A549 (cell line): Measurements from ENCODE around the gene ACTG2. TPM values are rescaled to one million over a fixed set of nuclear protein-coding genes. Genes with fewer than 3 reads are reported as not detected.
A peak's percentile ranks its signal among the peaks of the same experiment; 100 is the strongest.

Experiments
- ATAC-seq, 2 experiments: fragments of 200-7000 bp in 1 of 2; fragments of >200 bp in 1 of 2; cut with Nextera tagmentation in 1 of 2; cut with Tn5 transposase in 1 of 2; 3 replicates each; pipeline versions ENCODE4 v1.8.0 to v1.9.1; 2018 to 2020; ENCODE audit warnings: mild to moderate bottlenecking in 1 of 2, moderate library complexity in 1 of 2
- CTCF ChIA-PET: fragments of 300-600 bp; sonication (Branson Sonifier 250); formaldehyde crosslinking; extraction: SDS; loops from one replicate; lab custom pipeline; 2021; ENCODE audit warnings: antibody characterized with exemption, inconsistent platforms; lab: Yijun Ruan, JAX
- POLR2A ChIA-PET: fragments of 350-600 bp; formaldehyde crosslinking; extraction: SDS; loops from one replicate; lab custom pipeline; 2021; ENCODE audit warnings: antibody characterized with exemption, inconsistent platforms; lab: Yijun Ruan, JAX
- DNase-seq, 2 experiments: peaks; one replicate each; pipeline versions ENCODE4 v3.0.0 to v3.0.0-alpha.2; 2011 to 2016; ENCODE audit warnings: low read depth in 1 of 2, low spot score in 1 of 2
- FAIRE-seq: peaks from 2 replicates; lab custom pipeline; 2011; peaks lifted over from hg19 to GRCh38; lab: Jason Lieb, UNC
- H3K27ac ChIP-seq, 2 experiments: fragments of >200 bp; sonication (Bioruptor Twin); formaldehyde crosslinking; 3 replicates each; pipeline ENCODE4 v1.5.1; 2016 to 2017
- H3K4me1 ChIP-seq: fragments of >200 bp; sonication (Bioruptor Twin); formaldehyde crosslinking; 3 replicates; pipeline ENCODE4 v1.6.1; 2016
- H3K4me2 ChIP-seq: fragments of >200 bp; sonication (Bioruptor Twin); formaldehyde crosslinking; 3 replicates; pipeline ENCODE4 v1.6.1; 2016
- H3K4me3 ChIP-seq: fragments of >200 bp; sonication (Bioruptor Twin); formaldehyde crosslinking; 3 replicates; pipeline ENCODE4 v1.5.1; 2016
- H3K9me3 ChIP-seq: fragments of >200 bp; sonication (Bioruptor Twin); formaldehyde crosslinking; 3 replicates; pipeline ENCODE4 v1.6.1; 2016
- BHLHE40 ChIP-seq: IDR thresholded peaks from 2 replicates; pipeline ENCODE4 v1.6.1; 2012; ENCODE audit warnings: low read depth, low read length, inconsistent platforms
- CHD2 ChIP-seq: fragments of 150-350 bp; IDR thresholded peaks from 2 replicates; pipeline ENCODE4 v1.6.1; 2014; ENCODE audit warnings: low read length; ENCODE audit not compliant: partially characterized antibody
- ESRRA ChIP-seq: fragments of 150-350 bp; IDR thresholded peaks from 2 replicates; pipeline ENCODE4 v1.6.1; 2014; ENCODE audit warnings: mild to moderate bottlenecking, low read length, borderline replicate concordance
- FOSL2 ChIP-seq, 2 experiments: fragments of 450-650 bp in 1 of 2; fragments of >200 bp in 1 of 2; sonication (Bioruptor Twin) in 1 of 2; formaldehyde crosslinking; IDR thresholded peaks; 2 replicates each; pipeline versions ENCODE4 v1.5.0 to v1.6.1; 2016 to 2020; ENCODE audit warnings: mild to moderate bottlenecking in 1 of 2, moderate library complexity in 1 of 2
- FOXS1 ChIP-seq: fragments of 250-450 bp; sonication (Bioruptor Pico); IDR thresholded peaks from 2 replicates; pipeline ENCODE4 v1.5.0; 2020; ENCODE audit warnings: mild to moderate bottlenecking, moderate library complexity
- GATA3 ChIP-seq: IDR thresholded peaks from 2 replicates; pipeline ENCODE4 v1.6.1; 2012; ENCODE audit warnings: borderline replicate concordance
- HOXA7 ChIP-seq: fragments of 250-450 bp; sonication (Bioruptor Pico); IDR thresholded peaks from 2 replicates; pipeline ENCODE4 v1.5.0; 2020; ENCODE audit warnings: mild to moderate bottlenecking, moderate library complexity
- JUN ChIP-seq, 2 experiments: fragments of >200 bp; sonication (Bioruptor Twin); formaldehyde crosslinking; IDR thresholded peaks; 2 replicates in 1 of 2; 3 replicates in 1 of 2; pipeline ENCODE4 v1.6.1; 2016 to 2017
- KDM1A ChIP-seq: fragments of 200-600 bp; sonication (generic); IDR thresholded peaks from 2 replicates; pipeline ENCODE4 v1.6.1; 2016; ENCODE audit warnings: low read depth, mild to moderate bottlenecking
- KDM5A ChIP-seq: fragments of 200-600 bp; sonication (generic); IDR thresholded peaks from 2 replicates; pipeline ENCODE4 v1.6.1; 2016; ENCODE audit warnings: antibody characterized with exemption, mild to moderate bottlenecking
- MAFK ChIP-seq: fragments of 450-650 bp; IDR thresholded peaks from 2 replicates; pipeline ENCODE4 v1.6.1; 2014; ENCODE audit not compliant: partially characterized antibody
- MAZ ChIP-seq: fragments of 150-350 bp; IDR thresholded peaks from 2 replicates; pipeline ENCODE4 v1.6.1; 2014; ENCODE audit warnings: antibody characterized with exemption, low read depth, low read length, borderline replicate concordance
- NPAS2 ChIP-seq: fragments of 250-450 bp; sonication (Bioruptor Pico); IDR thresholded peaks from 2 replicates; pipeline ENCODE4 v1.8.0; 2022; ENCODE audit warnings: mild to moderate bottlenecking, moderate library complexity, borderline replicate concordance
- RAD21 ChIP-seq, 2 experiments: fragments of >200 bp in 1 of 2; sonication (Bioruptor Twin) in 1 of 2; formaldehyde crosslinking in 1 of 2; IDR thresholded peaks in 1 of 2; conservative IDR thresholded peaks in 1 of 2; 2 replicates in 1 of 2; 3 replicates in 1 of 2; pipeline ENCODE4 v1.6.1; 2012 to 2018; ENCODE audit warnings: inconsistent platforms in 1 of 2
- RARB ChIP-seq: fragments of 250-450 bp; sonication (Bioruptor Pico); IDR thresholded peaks from 2 replicates; pipeline ENCODE4 v1.8.0; 2021; ENCODE audit warnings: mild to moderate bottlenecking, moderate library complexity
- RCOR1 ChIP-seq: fragments of 150-350 bp; IDR thresholded peaks from 2 replicates; pipeline ENCODE4 v1.6.1; 2014; ENCODE audit warnings: antibody characterized with exemption, low read length, low read depth
- RNF2 ChIP-seq: fragments of 200-600 bp; sonication (generic); IDR thresholded peaks from 2 replicates; pipeline ENCODE4 v1.6.1; 2016; ENCODE audit warnings: low read depth, mild to moderate bottlenecking, antibody characterized with exemption, moderate library complexity, borderline replicate concordance
- WGBS: methylation state at CpG from one replicate; pipeline ENCODE4 v1.1.6; 2017; ENCODE audit errors: missing lambda C conversion rate; 5-methylcytosine and 5-hydroxymethylcytosine counted together
- polyA plus RNA-seq, 4 experiments: library from polyadenylated mRNA; depleted of rRNA in 3 of 4; stranded (reverse); fragments of >200 nt; fragmentation: RNase III in 1 of 4; extraction: RNeasy Plus Mini Kit Qiagen cat#74134 plus additional on column Dnase treatment in 1 of 4; gene quantifications; 2 replicates in 3 of 4; 3 replicates in 1 of 4; pipeline ENCODE4 v1.2.3, GENCODE V29; 2011 to 2017
- TF ChIP-seq, protein P1 (sequence below): fragments of >200 bp; sonication (Bioruptor Twin); formaldehyde crosslinking; IDR thresholded peaks from 2 replicates; pipeline ENCODE4 v1.6.1; 2016
- TF ChIP-seq, protein P2 (sequence below): fragments of 200-600 bp; sonication (generic); IDR thresholded peaks from 2 replicates; pipeline ENCODE4 v1.6.1; 2016; ENCODE audit warnings: antibody characterized with exemption, mild to moderate bottlenecking, moderate library complexity

The ACTG2 gene
- polyA plus RNA-seq, 2 of the 4 experiments (the other 2 are of a cell fraction): 0.04 to 0.26 TPM

DNA sequence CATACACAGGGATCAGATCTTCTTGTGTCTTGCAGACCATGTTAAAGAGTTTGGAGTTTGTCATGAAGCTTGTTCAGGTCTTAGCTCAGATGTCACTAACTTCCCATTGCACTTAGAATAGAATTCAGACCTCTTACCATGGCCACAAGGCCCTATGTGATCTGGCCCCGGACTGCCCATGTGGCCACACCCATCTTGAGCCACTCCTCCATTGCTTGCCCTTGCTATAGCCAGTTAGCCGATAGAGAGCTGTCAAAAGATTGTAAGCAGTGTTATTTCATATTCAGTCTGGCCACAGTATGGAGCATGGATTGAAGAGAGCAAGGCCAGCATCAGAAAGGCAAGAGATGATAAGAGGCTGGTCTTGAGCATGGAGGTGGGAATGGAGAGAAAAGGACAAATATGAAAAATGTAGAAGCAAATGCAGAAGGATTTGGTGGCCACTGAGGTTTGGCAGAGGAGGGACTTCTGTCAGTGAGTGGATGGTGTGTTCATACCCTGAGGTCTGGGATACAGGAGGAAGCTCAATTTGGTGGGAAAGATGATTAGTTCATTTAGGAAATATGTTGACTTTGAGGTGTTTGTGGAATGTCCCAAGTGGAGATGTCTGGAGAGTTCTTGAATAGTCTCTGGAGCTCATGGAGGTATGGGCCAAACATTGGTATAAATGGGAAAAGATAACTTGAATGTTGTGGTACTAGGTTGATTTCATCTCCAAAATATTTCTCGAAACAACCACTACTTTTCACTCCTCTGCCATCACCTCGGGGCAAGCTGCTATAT lies 44.5 kb downstream of the ACTG2 start:
- POLR2A ChIA-PET: interaction anchor here (2.1 kb wide), 1 partner anchor 10 kb away, joined by 7 read pairs; the partner anchor contains the start of gene DGUOK
- Histone ChIP-seq H3K4me3 (no peak overlapping the region), H3K4me2 (no peak overlapping the region), H3K27ac (no peak overlapping the region), H3K4me1 (peaks cover 3% of the 10 kb centered on the region; the same call in 1 of the 3 replicates), H3K9me3 (no peaks in the 10 kb centered on the region)
- CTCF ChIA-PET: interaction anchor here (0.8 to 1.7 kb wide), 5 partner anchors 8 to 110 kb away, joined by 3 to 4 read pairs (median 4); no protein-coding TSS in a partner anchor
- 70% methylated on average over 4 of the region's 4 CpGs for WGBS
- no peak for DNase-seq
- FAIRE-seq: no peak
- no peak for TF ChIP-seq CHD2
- ATAC-seq: peak; percentile 35 to 56; a peak in 2 of 6 replicates

DNA sequence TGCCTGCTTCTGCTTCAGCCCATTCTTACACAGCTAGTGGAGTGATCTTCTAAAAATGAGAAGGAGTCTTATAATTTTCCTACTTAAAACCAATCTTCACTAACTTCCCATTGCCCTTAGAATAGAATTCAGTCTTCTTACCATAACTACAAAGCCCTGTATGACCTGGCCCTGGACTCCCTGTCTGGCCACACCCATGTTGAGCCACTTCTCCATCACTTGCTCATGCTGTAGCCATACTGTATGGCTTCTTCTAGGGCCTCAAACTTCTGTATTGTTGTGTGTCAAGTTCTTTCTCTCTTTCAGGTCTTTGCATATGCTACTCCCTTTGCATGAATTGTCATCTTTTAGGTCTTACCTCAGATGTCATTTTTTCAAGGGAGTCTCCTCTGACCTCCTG lies 45.1 kb downstream of the ACTG2 start:
- Histone ChIP-seq H3K4me2 (no peak overlapping the region), H3K4me1 (no peaks in the 10 kb centered on the region; the same call in 2 of the 3 replicates), H3K27ac (no peak overlapping the region), H3K4me3 (no peak overlapping the region), H3K9me3 (no peaks in the 10 kb centered on the region)
- FAIRE-seq: no peak
- ATAC-seq: no peak
- CTCF ChIA-PET: interaction anchor here (0.8 to 1.7 kb wide), 6 partner anchors 13 to 111 kb away, joined by 3 to 4 read pairs (median 4); no protein-coding TSS in a partner anchor
- DNase-seq: no peak
- POLR2A ChIA-PET: interaction anchor here (2.1 kb wide), 1 partner anchor 11 kb away, joined by 7 read pairs; the partner anchor contains the start of gene DGUOK
- TF ChIP-seq GATA3 (no peak), RARB (CRISPR knock-in tag) (no peak), RNF2 (no peak), KDM5A (no peak), HOXA7 (CRISPR knock-in tag) (no peak), RCOR1 (no peak), FOSL2 (IDR thresholded peaks at IDR 0.05) (no peak), FOSL2 (CRISPR knock-in tag; IDR thresholded peaks at IDR 0.05) (no peak), BHLHE40 (no peak), KDM1A (no peak), MAFK (no peak), FOXS1 (CRISPR knock-in tag) (no peak), MAZ (no peak), JUN (IDR thresholded peaks at IDR 0.05) (no peak), NPAS2 (CRISPR knock-in tag) (no peak), RAD21 (conservative IDR thresholded peaks at IDR 0.05 in 1 of 2, IDR thresholded peaks at IDR 0.05 in 1 of 2) (no peak), ESRRA (no peak)
- TF ChIP-seq, protein P1, sequence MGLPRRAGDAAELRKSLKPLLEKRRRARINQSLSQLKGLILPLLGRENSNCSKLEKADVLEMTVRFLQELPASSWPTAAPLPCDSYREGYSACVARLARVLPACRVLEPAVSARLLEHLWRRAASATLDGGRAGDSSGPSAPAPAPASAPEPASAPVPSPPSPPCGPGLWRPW: no peak
- TF ChIP-seq, protein P2, sequence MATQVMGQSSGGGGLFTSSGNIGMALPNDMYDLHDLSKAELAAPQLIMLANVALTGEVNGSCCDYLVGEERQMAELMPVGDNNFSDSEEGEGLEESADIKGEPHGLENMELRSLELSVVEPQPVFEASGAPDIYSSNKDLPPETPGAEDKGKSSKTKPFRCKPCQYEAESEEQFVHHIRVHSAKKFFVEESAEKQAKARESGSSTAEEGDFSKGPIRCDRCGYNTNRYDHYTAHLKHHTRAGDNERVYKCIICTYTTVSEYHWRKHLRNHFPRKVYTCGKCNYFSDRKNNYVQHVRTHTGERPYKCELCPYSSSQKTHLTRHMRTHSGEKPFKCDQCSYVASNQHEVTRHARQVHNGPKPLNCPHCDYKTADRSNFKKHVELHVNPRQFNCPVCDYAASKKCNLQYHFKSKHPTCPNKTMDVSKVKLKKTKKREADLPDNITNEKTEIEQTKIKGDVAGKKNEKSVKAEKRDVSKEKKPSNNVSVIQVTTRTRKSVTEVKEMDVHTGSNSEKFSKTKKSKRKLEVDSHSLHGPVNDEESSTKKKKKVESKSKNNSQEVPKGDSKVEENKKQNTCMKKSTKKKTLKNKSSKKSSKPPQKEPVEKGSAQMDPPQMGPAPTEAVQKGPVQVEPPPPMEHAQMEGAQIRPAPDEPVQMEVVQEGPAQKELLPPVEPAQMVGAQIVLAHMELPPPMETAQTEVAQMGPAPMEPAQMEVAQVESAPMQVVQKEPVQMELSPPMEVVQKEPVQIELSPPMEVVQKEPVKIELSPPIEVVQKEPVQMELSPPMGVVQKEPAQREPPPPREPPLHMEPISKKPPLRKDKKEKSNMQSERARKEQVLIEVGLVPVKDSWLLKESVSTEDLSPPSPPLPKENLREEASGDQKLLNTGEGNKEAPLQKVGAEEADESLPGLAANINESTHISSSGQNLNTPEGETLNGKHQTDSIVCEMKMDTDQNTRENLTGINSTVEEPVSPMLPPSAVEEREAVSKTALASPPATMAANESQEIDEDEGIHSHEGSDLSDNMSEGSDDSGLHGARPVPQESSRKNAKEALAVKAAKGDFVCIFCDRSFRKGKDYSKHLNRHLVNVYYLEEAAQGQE: no peak
